ENCODE measurements around the gene P3H2.

Gene P3H2

GRCh38 chr3:190012784-190013183 lies 107.9 kb downstream of the P3H2 start:
- DNase-seq, result no peak

DNA sequence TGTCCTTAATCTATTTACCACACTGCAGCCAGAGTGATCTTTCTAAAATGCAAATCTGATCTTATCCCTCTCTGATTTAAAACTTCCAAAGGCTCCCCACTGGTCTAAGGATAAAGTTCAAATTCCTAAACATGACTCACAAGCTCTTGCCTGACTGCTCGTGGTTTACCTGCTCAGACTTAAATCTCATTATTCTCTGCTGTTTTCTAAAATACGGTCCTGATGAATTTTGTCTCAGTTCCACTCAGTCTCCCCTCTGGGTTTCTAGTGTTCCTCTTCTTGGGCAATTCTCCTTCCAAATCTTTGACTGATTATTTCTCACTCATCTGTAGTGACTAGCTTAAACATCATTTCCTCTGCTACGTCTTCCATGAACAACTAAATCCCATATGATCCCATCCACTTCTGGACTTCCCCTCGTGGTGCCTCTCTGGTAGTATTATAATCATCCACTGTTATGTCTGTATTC lies 108.3 kb downstream of the P3H2 start:
- DNase-seq, result no peak

- DNase-seq, result no peak
Measured at GRCh38 chr3:190010486-190010885, 110.2 kb downstream of the P3H2 start.

DNA sequence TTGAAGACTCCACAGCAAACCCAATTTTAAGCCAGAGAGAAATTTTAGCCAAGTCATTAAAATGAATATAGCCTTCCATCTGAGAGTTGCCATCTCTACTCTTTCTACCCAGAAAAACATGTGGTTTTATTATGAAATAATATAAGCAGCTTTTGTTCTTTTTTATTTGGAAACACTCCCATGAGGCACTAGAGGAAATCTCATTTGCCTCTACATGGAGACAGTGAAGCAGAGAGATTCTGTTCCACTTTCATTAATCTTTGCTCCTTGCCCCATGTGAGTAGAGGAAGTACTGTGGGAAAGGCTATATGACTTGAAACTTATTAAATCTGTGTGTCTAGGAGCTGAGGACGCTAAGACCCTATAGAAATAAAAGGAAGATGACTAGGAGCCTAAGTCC lies 111.1 kb downstream of the P3H2 start:
- DNase-seq, result no peak

- no peak for DNase-seq
Measured at GRCh38 chr3:190008432-190008831, 112.3 kb downstream of the P3H2 start.

DNA sequence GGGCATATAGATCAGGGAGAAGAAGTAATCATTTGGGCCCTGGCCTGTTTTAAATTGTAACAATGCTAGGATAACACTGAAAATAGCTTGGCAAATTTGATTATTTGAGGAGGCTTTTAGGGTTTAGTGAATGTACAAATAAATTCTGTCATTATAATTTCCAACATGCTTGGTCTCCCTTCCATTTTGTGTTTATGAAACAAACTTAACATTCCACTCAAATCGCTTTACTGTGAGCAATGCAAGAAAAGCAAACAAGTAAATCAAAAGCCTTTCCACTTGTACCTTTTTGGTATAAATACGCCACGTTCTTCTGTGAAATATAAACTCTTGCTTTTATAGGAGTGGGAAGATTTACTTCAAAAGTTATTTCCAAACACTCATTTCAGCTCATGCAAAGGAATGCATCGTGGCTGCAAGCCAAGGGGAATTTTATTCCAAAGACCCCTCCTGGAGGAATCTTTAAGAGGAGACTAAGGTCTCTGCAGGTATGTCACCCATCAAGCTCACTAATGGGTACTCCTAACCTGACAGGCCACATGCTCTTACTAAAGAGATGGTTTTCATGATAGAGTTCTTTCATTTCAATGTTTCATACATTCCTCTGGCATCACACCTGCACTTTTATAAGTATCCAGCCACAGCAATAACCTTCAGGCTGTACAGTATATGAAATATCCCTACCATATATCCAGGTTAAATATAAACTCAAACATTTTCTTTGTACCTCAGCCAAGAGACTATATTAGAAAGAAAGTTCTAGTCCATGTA lies 115.2 kb downstream of the P3H2 start:
- no peak for DNase-seq

- DNase-seq, result no peak
Measured at GRCh38 chr3:190004656-190005055, 116.0 kb downstream of the P3H2 start.

DNA sequence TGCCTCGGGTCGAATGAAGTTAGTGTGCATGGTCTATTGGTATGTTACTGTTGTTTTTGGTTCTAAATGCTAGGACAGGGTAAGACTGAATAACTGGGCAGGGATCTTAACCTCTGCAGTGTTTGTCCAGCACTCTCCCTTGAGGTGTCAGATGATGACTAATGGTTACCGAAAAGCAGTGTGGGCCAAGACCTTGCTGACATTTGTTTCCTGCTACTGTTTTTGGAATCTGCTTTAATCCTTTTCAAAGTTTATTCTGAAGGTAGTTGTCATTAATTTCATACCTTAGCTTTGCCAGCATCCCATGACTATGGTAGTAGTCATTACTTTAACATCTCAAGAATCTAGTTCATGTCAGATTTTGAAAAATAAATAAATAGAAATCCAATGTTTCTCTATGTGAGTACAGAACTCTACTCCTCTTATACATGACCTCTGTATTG lies 117.0 kb downstream of the P3H2 start:
- no peak for DNase-seq

DNA sequence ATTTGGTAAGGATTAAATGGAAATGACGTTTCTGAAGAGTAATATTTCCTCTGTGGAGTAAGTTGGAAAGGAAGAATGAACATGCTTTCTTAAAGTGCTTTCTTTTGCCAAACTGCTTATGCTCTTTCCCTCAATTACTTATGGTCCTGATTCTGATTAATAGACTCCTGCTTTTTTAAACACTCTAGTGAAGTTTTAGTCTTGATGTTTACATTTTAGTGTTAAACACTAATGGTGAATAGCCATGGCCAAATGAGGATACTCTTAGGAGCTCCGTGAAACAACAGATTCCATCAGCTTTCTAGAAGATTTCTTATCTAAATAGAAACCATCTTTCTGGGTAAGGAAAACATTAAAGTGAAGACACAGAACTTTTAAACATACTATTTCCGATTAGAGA lies 117.6 kb downstream of the P3H2 start:
- DNase-seq, result no peak

- DNase-seq, result no peak
Measured at GRCh38 chr3:190001426-190001825, 119.3 kb downstream of the P3H2 start.

- DNase-seq, result no peak
Measured at GRCh38 chr3:190000861-190001196, 119.9 kb downstream of the P3H2 start.

GRCh38 chr3:190000187-190000860 lies 120.4 kb downstream of the P3H2 start:
- no peak for DNase-seq

DNA sequence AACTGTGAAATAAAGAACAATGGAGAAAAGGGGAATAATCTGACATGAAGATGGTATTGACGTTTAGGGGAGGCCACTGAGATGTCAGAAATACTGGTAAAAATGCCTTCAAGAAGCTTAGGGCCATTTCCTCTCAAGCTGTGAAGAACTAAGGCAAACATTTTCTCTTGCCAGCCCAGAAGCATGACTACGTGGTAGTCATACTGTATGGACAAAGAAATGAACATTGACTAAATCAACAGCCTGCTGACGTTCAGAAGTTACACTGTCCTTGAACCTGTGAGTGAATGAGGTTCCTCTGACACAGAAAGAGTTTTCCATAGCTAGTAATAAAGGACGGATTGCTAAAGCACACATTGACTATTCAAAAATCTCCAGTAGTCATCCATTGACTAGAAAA lies 121.0 kb downstream of the P3H2 start:
- DNase-seq, result no peak

DNA sequence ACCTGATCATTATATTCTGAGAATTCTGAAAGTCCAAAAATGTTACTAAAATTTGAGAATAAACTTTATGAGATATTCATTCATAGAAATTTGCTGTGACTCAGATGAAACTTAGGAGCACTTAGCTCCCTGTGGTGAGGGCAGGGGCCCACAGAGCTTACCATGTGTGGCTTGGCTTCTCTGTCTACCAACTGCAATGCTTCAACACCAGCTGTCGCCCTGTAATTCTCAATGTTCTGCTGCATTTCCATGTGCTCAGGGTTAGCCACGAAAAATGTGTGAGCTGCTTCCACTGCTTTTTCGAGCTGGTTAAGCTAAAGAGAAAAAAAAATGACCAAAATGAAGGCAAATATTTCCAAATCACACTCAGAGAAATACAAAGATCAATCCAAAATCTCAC lies 125.6 kb downstream of the P3H2 start:
- peak; percentile 72 for DNase-seq

- no peak for DNase-seq
Measured at GRCh38 chr3:189990826-189991225, 129.9 kb downstream of the P3H2 start.

- no peak for DNase-seq
Measured at GRCh38 chr3:189988854-189989253, 131.8 kb downstream of the P3H2 start.

GRCh38 chr3:189988322-189988721 lies 132.4 kb downstream of the P3H2 start:
- no peak for DNase-seq

GRCh38 chr3:189985948-189986347 lies 134.7 kb downstream of the P3H2 start:
- DNase-seq, result no peak

- DNase-seq, result no peak
Measured at GRCh38 chr3:189983612-189984011, 137.1 kb downstream of the P3H2 start.

GRCh38 chr3:189982321-189982945 lies 138.3 kb downstream of the P3H2 start:
- DNase-seq, result no peak

- DNase-seq, result no peak
Measured at GRCh38 chr3:189981668-189982067, 139.0 kb downstream of the P3H2 start.

- no peak for DNase-seq
Measured at GRCh38 chr3:189978753-189979152, 141.9 kb downstream of the P3H2 start.

- DNase-seq, result no peak
Measured at GRCh38 chr3:189977174-189977573, 143.5 kb downstream of the P3H2 start.

- no peak for DNase-seq
Measured at GRCh38 chr3:189975391-189975990, 145.2 kb downstream of the P3H2 start.

Measured in left hindlimb (tissue), 1 donor.